KOPT-K1 (cell line): ENCODE results near the gene IGLL1.
"Not testable (repeated sequence)": the region's sequence is repeated elsewhere in the genome, so short reads cannot be mapped to it uniquely, and the experiment has no call there.

Experiments
- H3K27ac ChIP-seq: fragments of 200-600 bp; sonication (generic); 2 replicates; pipeline ENCODE4 v1.5.1; 2016; ENCODE audit warnings: antibody characterized with exemption, mild to moderate bottlenecking, low read depth, low read length; ENCODE audit not compliant: poor library complexity, severe bottlenecking
- H3K36me3 ChIP-seq: fragments of 200-600 bp; sonication (generic); 2 replicates; pipeline ENCODE4 v1.5.1; 2017; ENCODE audit warnings: antibody characterized with exemption, mild to moderate bottlenecking, low read length, moderate library complexity; ENCODE audit not compliant: insufficient read depth
- H3K9me3 ChIP-seq: fragments of 200-600 bp; sonication (generic); 2 replicates; pipeline ENCODE4 v1.5.1; 2017; ENCODE audit warnings: antibody characterized with exemption, low read length, mild to moderate bottlenecking; ENCODE audit not compliant: insufficient read depth, poor library complexity, severe bottlenecking

Gene IGLL1

DNA sequence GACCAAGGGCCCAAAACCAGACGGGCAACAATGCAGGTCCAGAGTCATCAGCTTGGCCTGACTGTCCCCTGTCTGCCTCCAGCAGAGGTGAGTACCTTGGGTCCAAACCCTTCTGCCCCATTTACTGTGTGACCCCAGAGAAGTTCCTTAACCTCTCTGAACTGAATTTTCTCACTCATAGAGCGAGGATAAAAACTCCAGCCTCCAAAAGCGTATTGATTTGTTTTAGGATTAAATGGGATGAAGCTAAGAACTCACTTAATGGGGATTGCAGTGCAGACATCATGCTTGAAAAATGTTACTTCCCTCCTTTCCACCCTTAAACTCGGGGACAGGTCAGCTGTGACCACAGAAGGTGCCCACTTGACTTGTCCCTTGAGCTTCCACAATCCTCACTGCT, 22.6 kb downstream of the IGLL1 start:
- no peaks in the 10 kb centered on the region for H3K9me3 ChIP-seq
- no peaks in the 10 kb centered on the region for H3K36me3 ChIP-seq
- no peak overlapping the region for H3K27ac ChIP-seq

DNA sequence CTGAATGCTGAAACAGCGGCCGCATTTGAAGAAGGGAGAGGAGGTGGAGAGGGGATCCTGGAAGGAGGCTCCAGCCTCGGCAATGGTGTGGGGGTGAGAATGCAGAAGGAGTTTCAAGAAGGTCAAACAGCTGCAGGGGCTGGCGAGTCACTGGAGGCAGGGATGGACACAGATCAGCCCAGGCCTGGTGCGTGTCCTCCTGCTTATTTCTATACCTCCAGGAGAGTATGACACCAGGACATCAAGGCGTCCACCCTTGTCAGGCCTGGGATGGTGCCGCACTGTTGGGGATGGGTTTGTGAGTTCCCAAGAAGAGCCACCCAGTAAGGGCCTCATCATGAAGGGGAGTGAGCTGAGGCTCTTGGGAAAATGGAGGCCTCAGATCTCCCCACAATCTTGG, 23.1 kb downstream of the IGLL1 start:
- Histone ChIP-seq H3K9me3 (no peaks in the 10 kb centered on the region), H3K27ac (no peak overlapping the region), H3K36me3 (no peaks in the 10 kb centered on the region)

DNA sequence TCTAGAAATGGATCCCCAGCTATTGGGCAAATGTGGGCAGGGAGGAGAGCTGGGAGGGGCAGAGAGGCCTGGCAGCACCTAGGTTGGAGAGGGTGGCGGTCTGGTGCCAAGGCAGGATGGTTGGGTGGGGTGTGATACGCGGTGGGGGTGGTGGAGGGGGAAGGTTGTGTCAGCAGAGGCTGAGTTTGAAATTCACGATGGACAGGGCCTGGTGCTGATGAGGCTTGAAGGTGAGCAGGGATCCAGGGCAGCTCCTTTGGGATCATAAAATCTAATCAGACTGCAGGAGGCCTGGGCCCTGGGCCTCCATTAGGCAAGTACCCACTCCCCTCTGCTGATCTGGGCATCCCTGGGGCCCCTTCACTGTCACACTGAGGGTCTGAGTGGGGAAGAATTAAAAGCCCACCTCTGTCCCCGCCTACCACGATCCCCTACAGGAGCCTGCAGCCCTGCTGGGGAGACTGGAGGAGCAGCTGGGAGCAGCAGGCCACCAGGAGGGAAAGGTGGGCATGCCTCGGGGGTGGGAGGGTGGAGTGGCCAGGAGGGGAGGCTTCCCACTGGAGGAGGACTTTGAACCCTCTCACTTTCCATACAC, 24.0 kb downstream of the IGLL1 start:
- Histone ChIP-seq H3K9me3 (no peaks in the 10 kb centered on the region), H3K27ac (no peak overlapping the region), H3K36me3 (no peaks in the 10 kb centered on the region)

GRCh38 chr22:23555118-23555517, 25.0 kb downstream of the IGLL1 start:
- H3K27ac ChIP-seq = no peak overlapping the region
- no peaks in the 10 kb centered on the region for H3K36me3 ChIP-seq
- H3K9me3 ChIP-seq = no peaks in the 10 kb centered on the region

- Histone ChIP-seq H3K9me3 (peaks cover 8% of the 10 kb centered on the region), H3K36me3 (no peaks in the 10 kb centered on the region), H3K27ac (no peak overlapping the region)
Observed at GRCh38 chr22:23553924-23554870, 25.9 kb downstream of the IGLL1 start.

DNA sequence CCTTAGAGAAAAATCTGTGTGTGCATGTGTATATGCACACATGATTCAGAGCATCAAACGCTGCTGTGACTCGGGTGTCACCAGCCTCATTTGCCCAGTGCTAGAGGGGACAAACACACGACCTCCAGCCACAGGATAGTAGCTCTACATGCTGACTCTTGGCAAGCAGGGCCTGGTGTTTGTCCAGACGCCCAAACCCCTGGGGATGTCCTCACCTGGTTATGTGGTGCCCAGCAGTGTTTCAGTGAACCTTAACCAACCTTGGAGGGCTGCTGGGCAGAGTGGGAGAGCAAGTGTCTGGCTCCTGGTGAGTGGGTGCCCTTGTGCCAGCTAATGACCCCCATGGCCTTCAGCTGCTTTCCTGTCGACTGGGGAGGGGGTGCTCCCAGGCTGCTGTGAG, 26.7 kb downstream of the IGLL1 start:
- no peak overlapping the region for H3K27ac ChIP-seq

DNA sequence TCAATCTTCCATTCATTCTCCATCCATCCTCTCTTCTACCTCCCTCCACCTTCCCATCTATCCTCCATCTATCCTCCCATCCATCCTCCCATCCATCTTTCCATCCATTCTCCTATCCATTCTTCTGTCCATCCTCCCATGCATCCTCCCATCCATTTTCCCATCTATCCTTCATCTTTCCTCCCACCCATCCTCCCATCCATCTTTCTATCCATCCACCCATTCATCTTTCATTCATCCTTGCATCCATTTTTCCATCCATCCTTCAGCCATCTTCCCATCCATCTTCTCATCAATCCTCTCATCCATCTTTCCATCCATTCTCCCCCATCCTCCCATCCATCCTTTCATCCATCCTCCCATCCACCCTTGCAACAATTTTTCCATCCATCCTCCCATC, 27.5 kb downstream of the IGLL1 start:
- peaks cover 24% of the 10 kb centered on the region for H3K9me3 ChIP-seq
- H3K27ac ChIP-seq = no peak overlapping the region
- H3K36me3 ChIP-seq = no peaks in the 10 kb centered on the region

More for the DNA sequence above, 26.7 kb downstream of the IGLL1 start:
- Histone ChIP-seq H3K36me3 (no peaks in the 10 kb centered on the region), H3K9me3 (peaks cover 15% of the 10 kb centered on the region)

- Histone ChIP-seq H3K36me3 (no peaks in the 10 kb centered on the region), H3K9me3 (peaks cover 35% of the 10 kb centered on the region)
Observed at GRCh38 chr22:23551385-23551784, 28.7 kb downstream of the IGLL1 start.

GRCh38 chr22:23550049-23550650, 29.9 kb downstream of the IGLL1 start:
- Histone ChIP-seq H3K27ac (no peak overlapping the region), H3K36me3 (no peaks in the 10 kb centered on the region), H3K9me3 (peaks cover 39% of the 10 kb centered on the region)

More at GRCh38 chr22:23551385-23551784, 28.7 kb downstream of the IGLL1 start:
- H3K27ac ChIP-seq = no peak overlapping the region

GRCh38 chr22:23549198-23549595, 30.9 kb downstream of the IGLL1 start:
- H3K9me3 ChIP-seq = peaks cover 39% of the 10 kb centered on the region
- no peak overlapping the region for H3K27ac ChIP-seq
- no peaks in the 10 kb centered on the region for H3K36me3 ChIP-seq

GRCh38 chr22:23548501-23549197, 31.4 kb downstream of the IGLL1 start:
- peaks cover 39% of the 10 kb centered on the region for H3K9me3 ChIP-seq
- no peak overlapping the region for H3K27ac ChIP-seq
- H3K36me3 ChIP-seq = no peaks in the 10 kb centered on the region

DNA sequence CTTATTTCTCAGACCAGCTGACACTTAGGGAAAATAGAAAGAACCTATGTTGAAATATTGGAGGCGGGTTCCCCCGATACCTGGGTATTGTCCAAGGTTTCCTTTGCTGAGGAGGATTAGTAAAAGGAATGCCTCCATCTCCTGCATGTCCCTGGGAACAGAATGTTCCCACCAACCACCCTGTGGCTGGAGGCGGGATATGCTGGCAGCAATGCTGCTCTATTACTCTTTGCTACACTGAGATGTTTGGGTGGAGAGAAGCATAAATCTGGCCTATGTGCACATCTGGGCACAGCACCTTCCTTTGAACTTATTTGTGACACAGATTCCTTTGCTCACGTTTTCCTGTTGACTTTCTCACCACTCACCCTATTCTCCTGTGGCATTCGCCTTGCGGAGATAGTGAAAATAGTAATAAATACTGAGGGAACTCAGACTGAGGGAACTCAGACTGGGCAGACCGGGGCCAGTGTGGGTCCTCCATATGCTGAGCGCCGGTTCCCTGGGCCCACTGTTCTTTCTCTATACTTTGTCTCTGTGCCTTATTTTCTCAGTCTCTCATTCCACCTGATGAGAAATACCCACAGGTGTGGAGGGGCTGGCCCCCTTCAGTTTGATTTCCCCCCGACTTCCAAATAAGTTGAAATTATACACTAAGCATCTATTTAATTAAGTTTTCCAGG, 32.1 kb downstream of the IGLL1 start:
- Histone ChIP-seq H3K9me3 (peaks cover 39% of the 10 kb centered on the region), H3K36me3 (no peaks in the 10 kb centered on the region), H3K27ac (no peak overlapping the region)

DNA sequence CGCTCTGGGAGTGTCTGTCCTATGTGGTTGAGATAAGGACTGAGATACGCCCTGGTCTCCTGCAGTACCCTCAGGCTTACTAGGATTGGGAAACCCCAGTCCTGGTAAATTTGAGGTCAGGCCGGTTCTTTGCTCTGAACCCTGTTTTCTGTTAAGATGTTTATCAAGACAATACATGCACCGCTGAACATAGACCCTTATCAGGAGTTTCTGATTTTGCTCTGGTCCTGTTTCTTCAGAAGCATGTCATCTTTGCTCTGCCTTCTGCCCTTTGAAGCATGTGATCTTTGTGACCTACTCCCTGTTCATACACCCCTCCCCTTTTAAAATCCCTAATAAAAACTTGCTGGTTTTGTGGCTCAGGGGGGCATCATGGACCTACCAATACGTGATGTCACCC, 32.7 kb downstream of the IGLL1 start:
- H3K36me3 ChIP-seq, H3K27ac ChIP-seq: not testable (repeated sequence)
- H3K9me3 ChIP-seq = peaks cover 39% of the 10 kb centered on the region

DNA sequence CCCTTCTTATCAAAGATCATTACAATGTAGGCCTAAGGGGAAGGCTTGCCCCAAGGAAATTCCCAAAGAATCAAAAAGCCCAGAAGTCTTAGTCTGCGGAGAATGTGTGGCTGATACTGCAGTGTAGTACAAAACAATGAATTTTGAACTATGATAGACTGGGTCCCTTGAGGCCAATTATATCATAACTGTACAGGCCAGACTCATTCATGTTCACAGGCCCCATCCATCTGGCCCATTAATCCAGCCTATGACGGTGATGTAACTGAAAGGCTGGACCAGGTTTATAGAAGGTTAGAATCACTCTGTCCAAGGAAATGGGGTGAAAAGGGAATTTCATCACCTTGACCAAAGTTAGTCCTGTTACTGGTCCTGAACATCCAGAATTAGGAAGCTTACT, 35.2 kb downstream of the IGLL1 start:
- H3K27ac ChIP-seq = no peak overlapping the region
- H3K36me3 ChIP-seq = no peaks in the 10 kb centered on the region
- H3K9me3 ChIP-seq = peaks cover 37% of the 10 kb centered on the region
